NCI-H187 treated with DMSO at 0.1 percent for 48 hours (cell line): ENCODE measurements around the gene P2RY12.

Source experiments
- DNase-seq: peaks from one replicate; lab custom pipeline; 2025; lab: John Stamatoyannopoulos, UW

The P2RY12 gene

GRCh38 chr3:151307131-151307530 is 77.4 kb downstream of the P2RY12 start:
- no peak for DNase-seq

- DNase-seq = no peak
These were observed 78.3 kb downstream of the P2RY12 start for GRCh38 chr3:151306168-151306810.

GRCh38 chr3:151305775-151306151 is 78.8 kb downstream of the P2RY12 start:
- no peak for DNase-seq

- no peak for DNase-seq
These were observed 79.3 kb downstream of the P2RY12 start for GRCh38 chr3:151305060-151305774.

GRCh38 chr3:151303751-151304150 is 80.8 kb downstream of the P2RY12 start:
- DNase-seq = no peak

GRCh38 chr3:151301787-151302186 is 82.8 kb downstream of the P2RY12 start:
- no peak for DNase-seq

GRCh38 chr3:151300539-151300938 is 84.0 kb downstream of the P2RY12 start:
- DNase-seq = no peak

- DNase-seq = no peak
These were observed 85.5 kb downstream of the P2RY12 start for GRCh38 chr3:151299006-151299405.

GRCh38 chr3:151297429-151297828 is 87.1 kb downstream of the P2RY12 start:
- no peak for DNase-seq

- DNase-seq = no peak
These were observed 88.3 kb downstream of the P2RY12 start for GRCh38 chr3:151296226-151296625.

- DNase-seq = no peak
These were observed 91.4 kb downstream of the P2RY12 start for GRCh38 chr3:151293127-151293526.

GRCh38 chr3:151290673-151291072 is 93.9 kb downstream of the P2RY12 start:
- DNase-seq = no peak

GRCh38 chr3:151289445-151289844 is 95.1 kb downstream of the P2RY12 start:
- DNase-seq = no peak
